HepG2 (cell line): ENCODE measurements around the gene NUP155. TPM values are rescaled to one million over a fixed set of nuclear protein-coding genes. Genes with fewer than 3 reads are reported as not detected.
A peak's percentile ranks its signal among the peaks of the same experiment; 100 is the strongest.
"Not testable (repeated sequence)": the region's sequence is repeated elsewhere in the genome, so short reads cannot be mapped to it uniquely, and the experiment has no call there.

ENCODE experiments used
- ATAC-seq: fragments of 200-7000 bp; cut with Tn5 transposase; 3 replicates; pipeline ENCODE4 v1.9.1; 2020; ENCODE audit warnings: mild to moderate bottlenecking, moderate library complexity
- BruUV-seq: library from RNA; stranded (reverse); fragments of 400-500 nt; replicated peaks from 2 replicates; lab custom pipeline; 2021; lab: Mats Ljungman, UMichigan
- CTCF ChIA-PET: fragments of 300-600 bp; formaldehyde crosslinking; extraction: SDS; loops from one replicate; lab custom pipeline; 2021; ENCODE audit warnings: low total read pairs, inconsistent platforms, low intra/inter-chr PET ratio; lab: Yijun Ruan, JAX
- POLR2A ChIA-PET: fragments of 350-600 bp; sonication (Branson Sonifier 250); formaldehyde crosslinking; loops from one replicate; lab custom pipeline; 2020; ENCODE audit warnings: antibody characterized with exemption, inconsistent platforms; lab: Yijun Ruan, JAX
- DNase-seq: peaks from one replicate; pipeline ENCODE4 v3.0.0-alpha.2; 2015; ENCODE audit warnings: low spot score
- FAIRE-seq: peaks from 3 replicates; lab custom pipeline; 2011; peaks lifted over from hg19 to GRCh38; lab: Jason Lieb, UNC
- H2AFZ ChIP-seq: one replicate; pipeline ENCODE4 v1.6.1; 2011; ENCODE audit warnings: low read length, inconsistent platforms
- H3K27ac ChIP-seq: fragments of 300-600 bp; 3 replicates; pipeline ENCODE4 v1.8.0; 2011; ENCODE audit warnings: mixed run types, mild to moderate bottlenecking, mixed read lengths, low read length, inconsistent platforms; ENCODE audit not compliant: insufficient read depth; ENCODE audit errors: extremely low read length
- H3K27me3 ChIP-seq, 2 experiments: fragments of 200-600 bp in 1 of 2; 2 replicates in 1 of 2; 3 replicates in 1 of 2; pipeline versions ENCODE4 v1.6.0 to v1.8.0; 2011; ENCODE audit warnings: low read length in 2 of 2, mild to moderate bottlenecking in 2 of 2, moderate library complexity in 2 of 2, inconsistent platforms in 1 of 2; ENCODE audit not compliant: insufficient read depth in 2 of 2, control insufficient read depth in 1 of 2
- H3K36me3 ChIP-seq, 2 experiments: fragments of 200-600 bp in 1 of 2; replicated peaks in 1 of 2; 2 replicates in 1 of 2; 3 replicates in 1 of 2; pipeline versions ENCODE4 v1.5.1 to v1.8.0; 2011; ENCODE audit warnings: low read length in 2 of 2, inconsistent platforms in 1 of 2; ENCODE audit not compliant: insufficient read depth in 2 of 2, control insufficient read depth in 1 of 2
- H3K4me1 ChIP-seq: 2 replicates; pipeline ENCODE4 v1.5.1; 2012; ENCODE audit warnings: low read length, inconsistent platforms; ENCODE audit not compliant: insufficient read depth
- H3K4me2 ChIP-seq: 2 replicates; pipeline ENCODE4 v1.6.0; 2011; ENCODE audit warnings: low read depth, low read length, inconsistent platforms
- H3K4me3 ChIP-seq, 3 experiments: fragments of 200-600 bp in 1 of 3; sonication (generic), shearing (Covaris generic) in 1 of 3; replicated peaks in 1 of 3; 2 replicates each; pipeline ENCODE4 v1.5.1; 2011 to 2016; ENCODE audit warnings: low read length in 3 of 3, inconsistent platforms in 2 of 3, low read depth in 2 of 3, mild to moderate bottlenecking in 2 of 3, control low read depth in 1 of 3, mixed read lengths in 1 of 3; ENCODE audit not compliant: insufficient read depth in 1 of 3
- H3K79me2 ChIP-seq: one replicate; pipeline ENCODE4 v1.6.1; 2011; ENCODE audit warnings: low read length, inconsistent platforms; ENCODE audit not compliant: insufficient read depth
- H3K9ac ChIP-seq: 2 replicates; pipeline ENCODE4 v1.6.0; 2011; ENCODE audit warnings: mild to moderate bottlenecking, low read depth, low read length, inconsistent platforms; ENCODE audit not compliant: insufficient read depth
- H3K9me3 ChIP-seq: 2 replicates; pipeline ENCODE4 v1.5.1; 2012; ENCODE audit warnings: mild to moderate bottlenecking, low read length
- H4K20me1 ChIP-seq: 2 replicates; pipeline ENCODE4 v1.6.0; 2011; ENCODE audit warnings: inconsistent platforms, mild to moderate bottlenecking, low read length, moderate library complexity; ENCODE audit not compliant: insufficient read depth
- BORCS8-MEF2B ChIP-seq: sonication (generic); formaldehyde crosslinking; IDR thresholded peaks from 2 replicates; pipeline ENCODE4 v1.8.0; 2022; ENCODE audit warnings: mild to moderate bottlenecking, missing genetic modification reagents
- BRCA1 ChIP-seq: sonication (generic); formaldehyde crosslinking; IDR thresholded peaks from 2 replicates; pipeline ENCODE4 v1.4.0; 2020; ENCODE audit warnings: missing genetic modification reagents
- CCDC6 ChIP-seq: sonication (generic); formaldehyde crosslinking; IDR thresholded peaks from 2 replicates; pipeline ENCODE4 v1.8.1; 2022; ENCODE audit warnings: mild to moderate bottlenecking, missing genetic modification reagents, moderate library complexity
- ESRRA ChIP-seq: sonication (generic); formaldehyde crosslinking; IDR thresholded peaks from 2 replicates; pipeline ENCODE4 v1.5.1; 2020; ENCODE audit warnings: mild to moderate bottlenecking, low read depth, missing genetic modification reagents
- FOXK1 ChIP-seq: sonication (generic); formaldehyde crosslinking; IDR thresholded peaks from 2 replicates; pipeline ENCODE4 v1.4.0; 2020; ENCODE audit warnings: low read depth, missing genetic modification reagents, borderline replicate concordance
- HNRNPLL ChIP-seq: fragments of 200-400 bp; formaldehyde crosslinking; IDR thresholded peaks from 2 replicates; pipeline ENCODE4 v1.6.1; 2017; ENCODE audit warnings: mild to moderate bottlenecking, low read depth, low read length; ENCODE audit not compliant: poor library complexity, severe bottlenecking
- KAT8 ChIP-seq: IDR thresholded peaks from 2 replicates; pipeline ENCODE4 v1.6.1; 2016; ENCODE audit warnings: missing genetic modification reagents, missing compliant biosample characterization
- MEF2D ChIP-seq: sonication (generic); formaldehyde crosslinking; IDR thresholded peaks from 2 replicates; pipeline ENCODE4 v1.5.1; 2020; ENCODE audit warnings: mild to moderate bottlenecking, missing genetic modification reagents
- MIER2 ChIP-seq: IDR thresholded peaks from 2 replicates; pipeline ENCODE4 v1.6.1; 2016; ENCODE audit warnings: missing biosample characterization, missing genetic modification reagents
- NFYB ChIP-seq: sonication (generic); formaldehyde crosslinking; IDR thresholded peaks from 2 replicates; pipeline ENCODE4 v1.4.0; 2020; ENCODE audit warnings: missing genetic modification reagents
- RXRB ChIP-seq: IDR thresholded peaks from 2 replicates; pipeline ENCODE4 v1.6.1; 2016; ENCODE audit warnings: borderline replicate concordance, missing genetic modification reagents, missing compliant biosample characterization
- SIN3A ChIP-seq: IDR thresholded peaks from 2 replicates; pipeline ENCODE4 v1.6.1; 2011; ENCODE audit warnings: low read depth, mild to moderate bottlenecking, control low read depth, low read length, borderline replicate concordance
- SOX6 ChIP-seq, 2 experiments: fragments of 450-650 bp in 1 of 2; sonication (generic) in 1 of 2; formaldehyde crosslinking in 1 of 2; IDR thresholded peaks; 2 replicates each; pipeline versions ENCODE4 v1.4.0 to v1.6.1; 2017 to 2020; ENCODE audit warnings: antibody characterized with exemption in 1 of 2, mild to moderate bottlenecking in 1 of 2, missing genetic modification reagents in 1 of 2
- SP4 ChIP-seq: sonication (generic); formaldehyde crosslinking; IDR thresholded peaks from 2 replicates; pipeline ENCODE4 v1.8.1; 2023; ENCODE audit warnings: mild to moderate bottlenecking, missing genetic modification reagents
- SP5 ChIP-seq: IDR thresholded peaks from 2 replicates; pipeline ENCODE4 v1.6.1; 2016; ENCODE audit warnings: low read depth, borderline replicate concordance
- ZNF124 ChIP-seq: sonication (generic); formaldehyde crosslinking; IDR thresholded peaks from 2 replicates; pipeline ENCODE4 v1.4.0; 2020; ENCODE audit warnings: missing genetic modification reagents
- ZNF362 ChIP-seq: sonication (generic); formaldehyde crosslinking; IDR thresholded peaks from 2 replicates; pipeline ENCODE4 v1.4.0; 2020; ENCODE audit warnings: missing genetic modification reagents, mild to moderate bottlenecking, borderline replicate concordance
- ZNF605 ChIP-seq: sonication (generic); formaldehyde crosslinking; IDR thresholded peaks from 2 replicates; pipeline ENCODE4 v1.8.0; 2022; ENCODE audit warnings: mild to moderate bottlenecking, missing genetic modification reagents
- ZNF710 ChIP-seq: sonication (generic); formaldehyde crosslinking; IDR thresholded peaks from 2 replicates; pipeline ENCODE4 v1.5.0; 2020; ENCODE audit warnings: mild to moderate bottlenecking, missing genetic modification reagents, borderline replicate concordance
- ZNF772 ChIP-seq: sonication (generic); formaldehyde crosslinking; IDR thresholded peaks from 2 replicates; pipeline ENCODE4 v1.5.0; 2020; ENCODE audit warnings: mild to moderate bottlenecking, missing genetic modification reagents
- ZSCAN21 ChIP-seq: sonication (generic); formaldehyde crosslinking; IDR thresholded peaks from 2 replicates; pipeline ENCODE4 v1.8.0; 2022; ENCODE audit warnings: mild to moderate bottlenecking, missing genetic modification reagents, moderate library complexity, borderline replicate concordance
- ZZZ3 ChIP-seq: sonication (generic); formaldehyde crosslinking; IDR thresholded peaks from 2 replicates; pipeline ENCODE4 v1.4.0; 2020; ENCODE audit warnings: missing genetic modification reagents, mild to moderate bottlenecking, borderline replicate concordance
- WGBS: methylation state at CpG from one replicate; pipeline ENCODE4 v1.1.6; 2017; ENCODE audit warnings: low lambda C conversion rate; 5-methylcytosine and 5-hydroxymethylcytosine counted together
- in situ Hi-C: cut with HindIII; loops from 2 replicates; pipeline ENCODE4 v1.10.0; 2017; ENCODE audit warnings: low pct_unique_long_range_greater_than_20kb; ENCODE audit not compliant: extremely low pct_ligation_motif_present
- intact Hi-C: fragments of 100-400 bp; cut with micrococcal nuclease; formaldehyde crosslinking; loops from one replicate; pipeline ENCODE4 v1.10.0; 2022; ENCODE audit not compliant: unreplicated experiment
- polyA plus RNA-seq, 8 experiments: library from polyadenylated mRNA; depleted of rRNA in 3 of 8; stranded (reverse) in 7 of 8; unstranded in 1 of 8; fragments of >200 nt; fragmentation: Illumina TruSeq in 4 of 8; extraction: Trizol in 4 of 8; gene quantifications; 2 replicates each; pipeline versions ENCODE4 v1.2.1 to v1.2.3, GENCODE V29; 2011 to 2016; ENCODE audit warnings: low read depth in 4 of 8, missing spikeins in 1 of 8, mixed read lengths in 1 of 8; ENCODE audit not compliant: insufficient read depth in 1 of 8
- total RNA-seq, 5 experiments: library from RNA; depleted of rRNA; stranded (reverse); fragments of >200 nt; fragmentation: Illumina TruSeq; extraction: Trizol; gene quantifications; 2 replicates each; pipeline ENCODE4 v1.2.3, GENCODE V29; 2016; ENCODE audit warnings: low read depth in 1 of 5

NUP155 gene
- total and polyA plus RNA-seq, 2 of the 13 experiments (the other 11 are each of a cell fraction or from before 2014, with no cell fraction given) = 13.0 to 57.4 TPM

GRCh38 chr5:37379100-37379628 lies 8.3 kb upstream of the NUP155 start, which contains the start of gene WDR70:
WDR70 (plus strand) TSS chr5:37379318; CDS start chr5:37379368, 50 bp downstream.
- H2AFZ ChIP-seq; intact Hi-C loops; H3K27me3 ChIP-seq; CTCF ChIA-PET; H3K36me3 ChIP-seq; H4K20me1 ChIP-seq; H3K79me2 ChIP-seq; BruUV-seq; H3K9me3 ChIP-seq; in situ Hi-C loops; TF ChIP-seq SOX6 (IDR thresholded peaks at IDR 0.05): not testable (repeated sequence)
- peak; percentile 99 for ATAC-seq
- WGBS = 1% methylated on average over 22 of the region's 39 CpGs
- H3K9ac ChIP-seq = peak within 1 kb of the TSS; percentile 68
- peak within 1 kb of the TSS; percentile 63 for H3K4me2 ChIP-seq
- peak; percentile 56 for FAIRE-seq
- POLR2A ChIA-PET = interaction anchor here (0.6 to 2.5 kb wide), 7 partner anchors 9 to 275 kb away, joined by 3 to 56 read pairs (median 3); partner anchors contain the start of genes CPLANE1 and NUP155
- peak within 1 kb of the TSS; percentile 79 to 89 (median 89) for H3K4me3 ChIP-seq
- DNase-seq = peak; percentile 82
- peak within 1 kb of the TSS; percentile 11 for H3K27ac ChIP-seq
- peaks cover 18% of the 10 kb centered on the region for H3K4me1 ChIP-seq
- peak; percentile 22; the same call in 1 of the 2 replicates for TF ChIP-seq BORCS8-MEF2B (CRISPR knock-in tag)
- TF ChIP-seq ZNF772 (CRISPR knock-in tag) = peak; percentile 32; the same call in 1 of the 2 replicates
- peak; percentile 81; the same call in 1 of the 2 replicates for TF ChIP-seq ZNF124 (CRISPR knock-in tag)
- TF ChIP-seq RXRB (CRISPR knock-in tag) = peak; percentile 48; the same call in 1 of the 2 replicates
- peak; percentile 69 for TF ChIP-seq NFYB (CRISPR knock-in tag)
- TF ChIP-seq MEF2D (CRISPR knock-in tag) = peak; percentile 59; the same call in 1 of the 2 replicates
- peak; percentile 81 for TF ChIP-seq HNRNPLL
- TF ChIP-seq CCDC6 = peak; percentile 33; the same call in 1 of the 2 replicates
- peak; percentile 73; the same call in 1 of the 2 replicates for TF ChIP-seq SIN3A
- TF ChIP-seq FOXK1 (CRISPR knock-in tag) = peak; percentile 77; the same call in 1 of the 2 replicates
- TF ChIP-seq ZZZ3 (CRISPR knock-in tag) = peak; percentile 90; the same call in 1 of the 2 replicates
- TF ChIP-seq SP4 (CRISPR knock-in tag) = peak; percentile 54; the same call in 1 of the 2 replicates
- TF ChIP-seq ZNF362 (CRISPR knock-in tag) = peak; percentile 79; the same call in 1 of the 2 replicates
- 0 out of 2 replicates have a peak, but pooled peaks have one; percentile 49 for TF ChIP-seq MIER2 (CRISPR knock-in tag)
- peak; percentile 80 for TF ChIP-seq ZNF605 (CRISPR knock-in tag)
- TF ChIP-seq ZNF710 (CRISPR knock-in tag) = peak; percentile 76; the same call in 1 of the 2 replicates
- peak; percentile 15; the same call in 1 of the 2 replicates for TF ChIP-seq SP5 (CRISPR knock-in tag)
- peak; percentile 98 for TF ChIP-seq KAT8
- TF ChIP-seq BRCA1 (CRISPR knock-in tag) = peak; percentile 72; the same call in 1 of the 2 replicates
- peak; percentile 61; the same call in 1 of the 2 replicates for TF ChIP-seq ZSCAN21 (CRISPR knock-in tag)
- TF ChIP-seq ESRRA (CRISPR knock-in tag) = 0 out of 2 replicates have a peak, but pooled peaks have one; percentile 25
- peak; percentile 72 for TF ChIP-seq SOX6 (CRISPR knock-in tag; IDR thresholded peaks at IDR 0.05)
